ENCODE data around the gene AGBL4. TPM values are rescaled to one million over a fixed set of nuclear protein-coding genes. Genes with fewer than 3 reads are reported as not detected.

The AGBL4 gene
- total RNA-seq, 6 experiments from 2014 or later, result not detected

DNA sequence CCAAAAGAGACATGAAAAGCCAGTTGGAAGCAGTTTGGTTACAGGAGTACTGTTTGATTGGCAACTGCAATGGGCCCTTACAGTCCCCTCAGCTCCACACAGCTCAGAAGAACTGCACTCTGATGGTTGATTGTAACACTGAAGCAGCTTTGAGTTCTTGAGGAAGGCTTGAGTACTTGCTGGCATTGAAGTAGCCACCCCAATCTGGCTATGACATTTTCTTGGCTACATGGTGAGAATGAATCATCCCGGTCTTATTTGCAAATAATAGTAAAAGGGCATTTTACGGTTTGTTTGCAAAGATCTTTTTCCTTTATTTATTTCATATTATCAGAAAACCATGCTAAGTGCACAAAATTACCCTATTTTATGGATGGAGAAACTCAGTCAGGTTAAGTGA is 1087.3 kb downstream of the AGBL4 start:
- Mint-ChIP-seq H3K9me3 (peaks cover 41% of the 10 kb centered on the region), H3K27me3 (ENCODE audit: insufficient read depth) (peaks cover 2% of the 10 kb centered on the region; the same call in 1 of the 2 replicates), H3K4me1 (ENCODE audit: low read depth) (no peaks in the 10 kb centered on the region), H3K27ac (no peak overlapping the region), H3K36me3 (ENCODE audit: low read depth) (no peaks in the 10 kb centered on the region), H3K4me3 (no peak overlapping the region)
- TF ChIP-seq, protein P1, sequence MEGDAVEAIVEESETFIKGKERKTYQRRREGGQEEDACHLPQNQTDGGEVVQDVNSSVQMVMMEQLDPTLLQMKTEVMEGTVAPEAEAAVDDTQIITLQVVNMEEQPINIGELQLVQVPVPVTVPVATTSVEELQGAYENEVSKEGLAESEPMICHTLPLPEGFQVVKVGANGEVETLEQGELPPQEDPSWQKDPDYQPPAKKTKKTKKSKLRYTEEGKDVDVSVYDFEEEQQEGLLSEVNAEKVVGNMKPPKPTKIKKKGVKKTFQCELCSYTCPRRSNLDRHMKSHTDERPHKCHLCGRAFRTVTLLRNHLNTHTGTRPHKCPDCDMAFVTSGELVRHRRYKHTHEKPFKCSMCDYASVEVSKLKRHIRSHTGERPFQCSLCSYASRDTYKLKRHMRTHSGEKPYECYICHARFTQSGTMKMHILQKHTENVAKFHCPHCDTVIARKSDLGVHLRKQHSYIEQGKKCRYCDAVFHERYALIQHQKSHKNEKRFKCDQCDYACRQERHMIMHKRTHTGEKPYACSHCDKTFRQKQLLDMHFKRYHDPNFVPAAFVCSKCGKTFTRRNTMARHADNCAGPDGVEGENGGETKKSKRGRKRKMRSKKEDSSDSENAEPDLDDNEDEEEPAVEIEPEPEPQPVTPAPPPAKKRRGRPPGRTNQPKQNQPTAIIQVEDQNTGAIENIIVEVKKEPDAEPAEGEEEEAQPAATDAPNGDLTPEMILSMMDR (IDR thresholded peaks at IDR 0.05), result no peak
- no peak for DNase-seq

DNA sequence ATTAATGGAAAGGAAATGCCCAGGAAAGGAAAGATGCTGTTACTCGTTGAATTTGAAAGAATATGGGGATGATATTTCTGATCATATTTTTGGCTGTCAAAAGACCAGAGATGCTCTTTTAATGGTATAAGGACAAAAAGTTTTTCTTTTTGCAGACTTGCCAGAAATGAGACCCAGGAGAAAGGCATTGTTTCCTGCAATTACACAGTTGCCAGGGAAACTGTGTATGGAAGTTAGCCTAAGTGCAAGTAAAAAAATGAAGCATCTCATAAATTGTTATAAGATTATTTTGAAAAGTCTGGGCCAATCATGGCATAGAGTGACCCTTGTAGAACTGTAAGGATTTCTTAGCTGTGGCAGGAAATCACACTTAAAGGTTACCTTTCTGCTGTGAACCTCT is 1091.4 kb downstream of the AGBL4 start:
- Mint-ChIP-seq H3K27me3 (ENCODE audit: insufficient read depth) (peaks cover 2% of the 10 kb centered on the region; the same call in 1 of the 2 replicates), H3K4me3 (no peak overlapping the region), H3K9me3 (peaks cover 53% of the 10 kb centered on the region), H3K36me3 (ENCODE audit: low read depth) (no peaks in the 10 kb centered on the region), H3K4me1 (ENCODE audit: low read depth) (no peaks in the 10 kb centered on the region), H3K27ac (no peak overlapping the region)
- no peak for DNase-seq
- TF ChIP-seq, protein P1 (IDR thresholded peaks at IDR 0.05), result no peak

DNA sequence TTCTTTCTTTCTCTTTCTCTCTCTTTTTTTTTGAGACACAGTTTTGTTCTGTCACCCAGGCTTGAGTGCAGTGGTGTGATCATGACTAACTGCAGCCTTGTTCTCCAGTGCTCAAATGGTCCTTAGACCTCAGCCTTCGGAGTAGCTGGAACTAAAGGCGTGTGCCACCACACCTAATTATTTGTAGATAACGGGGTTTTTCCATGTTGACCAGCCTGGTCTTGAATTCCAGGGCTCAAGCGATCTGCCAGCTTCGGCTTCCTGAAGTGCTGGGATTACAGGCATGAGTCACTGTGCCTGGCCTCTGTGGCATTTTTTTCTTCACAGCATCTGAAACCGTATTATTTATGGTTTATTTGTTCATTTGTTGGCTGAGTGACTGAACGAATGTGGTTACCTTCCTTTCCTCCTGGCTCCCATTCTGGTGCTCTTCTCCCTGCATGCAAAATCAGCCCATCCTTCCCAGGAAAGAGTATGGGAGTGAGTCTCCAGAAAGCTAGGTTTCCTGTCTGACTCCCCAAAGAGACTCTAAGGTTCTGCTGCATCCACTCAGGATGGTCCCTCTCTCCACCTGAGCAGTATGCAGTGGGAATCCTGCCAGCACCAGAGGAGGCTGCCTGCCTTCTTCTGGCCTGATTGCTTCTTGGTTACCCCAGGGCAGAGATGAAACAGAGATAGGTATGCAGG is 1092.1 kb downstream of the AGBL4 start:
- H3K4me3 Mint-ChIP-seq, result no peak overlapping the region
- TF ChIP-seq, protein P1 (IDR thresholded peaks at IDR 0.05), result no peak
- DNase-seq, result no peak
- H3K27me3 Mint-ChIP-seq (ENCODE audit: insufficient read depth), result peaks cover 2% of the 10 kb centered on the region; the same call in 1 of the 2 replicates
- H3K9me3 Mint-ChIP-seq, result peaks cover 48% of the 10 kb centered on the region
- no peaks in the 10 kb centered on the region for H3K4me1 Mint-ChIP-seq (ENCODE audit: low read depth)
- H3K27ac Mint-ChIP-seq, result no peak overlapping the region
- no peaks in the 10 kb centered on the region for H3K36me3 Mint-ChIP-seq (ENCODE audit: low read depth)

DNA sequence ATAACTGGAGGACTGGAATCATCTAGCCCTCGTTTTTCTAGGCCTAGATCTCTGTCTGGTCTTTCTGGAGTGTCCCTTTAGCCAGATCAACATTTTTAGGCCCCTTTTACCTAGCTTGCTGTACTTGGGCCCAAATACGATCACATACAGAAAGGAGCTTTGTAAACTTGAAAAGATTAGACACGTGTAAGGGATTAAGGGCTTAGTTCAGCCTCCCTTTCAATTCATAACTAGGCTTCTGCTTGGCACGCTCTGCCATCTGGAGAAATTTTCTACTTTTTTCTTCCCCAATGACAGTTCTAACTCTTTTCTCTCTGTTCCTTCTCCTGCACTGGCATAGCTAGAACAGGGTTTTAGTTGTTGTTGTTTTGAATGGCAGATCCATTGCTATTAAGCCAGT is 1093.7 kb downstream of the AGBL4 start:
- H3K36me3 Mint-ChIP-seq (ENCODE audit: low read depth), result no peaks in the 10 kb centered on the region
- no peak overlapping the region for H3K27ac Mint-ChIP-seq
- no peak overlapping the region for H3K4me3 Mint-ChIP-seq
- TF ChIP-seq, protein P1 (IDR thresholded peaks at IDR 0.05), result no peak
- DNase-seq, result no peak
- H3K27me3 Mint-ChIP-seq (ENCODE audit: insufficient read depth), result peaks cover 2% of the 10 kb centered on the region
- peaks cover 39% of the 10 kb centered on the region for H3K9me3 Mint-ChIP-seq
- no peaks in the 10 kb centered on the region for H3K4me1 Mint-ChIP-seq (ENCODE audit: low read depth)

DNA sequence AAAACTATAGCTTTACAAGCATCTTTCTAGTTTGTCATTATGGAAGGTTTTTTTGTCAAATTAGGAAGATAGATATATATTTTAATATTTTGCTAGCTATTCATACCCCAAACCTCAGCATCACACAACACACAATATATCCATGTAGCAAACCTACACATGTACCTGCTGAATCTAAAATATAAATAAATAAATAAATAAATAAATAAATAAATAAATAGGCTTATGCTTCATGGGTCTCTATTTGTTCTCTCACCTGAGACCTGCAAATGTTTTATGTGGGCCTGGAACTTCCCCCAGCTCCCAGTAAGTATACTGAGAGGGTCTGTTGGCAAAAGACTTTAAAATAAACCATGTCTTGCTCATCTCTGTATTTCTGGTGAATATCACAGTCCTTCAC is 1099.7 kb downstream of the AGBL4 start:
- H3K27ac Mint-ChIP-seq, result no peak overlapping the region
- no peaks in the 10 kb centered on the region; the same call in 1 of the 2 replicates for H3K27me3 Mint-ChIP-seq (ENCODE audit: insufficient read depth)
- TF ChIP-seq, protein P1 (IDR thresholded peaks at IDR 0.05), result no peak
- no peak for DNase-seq
- H3K4me1 Mint-ChIP-seq (ENCODE audit: low read depth), result no peaks in the 10 kb centered on the region
- H3K9me3 Mint-ChIP-seq, result peaks cover 19% of the 10 kb centered on the region
- no peak overlapping the region for H3K4me3 Mint-ChIP-seq
- H3K36me3 Mint-ChIP-seq (ENCODE audit: low read depth), result no peaks in the 10 kb centered on the region
